Activated CD8-positive, alpha-beta T cell treated with anti-CD3 and anti-CD28 coated beads for 36 hours (primary cell): ENCODE data around the gene PDCD4. TPM values are rescaled to one million over a fixed set of nuclear protein-coding genes. Genes with fewer than 3 reads are reported as not detected.

ENCODE experiments used
- ATAC-seq: fragments of 200-7000 bp; cut with Tn5 transposase; one replicate; pipeline ENCODE4 v1.10.0; 2021; ENCODE audit warnings: mild to moderate bottlenecking, moderate library complexity
- CTCF ChIA-PET: fragments of 350-600 bp; sonication (Branson Sonifier 250); formaldehyde crosslinking; loops from one replicate; lab custom pipeline; 2021; ENCODE audit warnings: antibody characterized with exemption; lab: Charles Lee
- POLR2A ChIA-PET: fragments of 350-600 bp; sonication (Branson Sonifier 250); formaldehyde crosslinking; loops from one replicate; lab custom pipeline; 2021; ENCODE audit warnings: antibody characterized with exemption; lab: Charles Lee
- DNase-seq: peaks from one replicate; pipeline ENCODE4 v3.0.0-alpha.2; 2020
- H3K27ac Mint-ChIP-seq: one replicate; pipeline ENCODE4 v1.8.0; 2021; ENCODE audit warnings: mild to moderate bottlenecking, mixed read lengths
- H3K27me3 Mint-ChIP-seq: one replicate; pipeline ENCODE4 v1.8.0; 2021; ENCODE audit warnings: mixed read lengths
- H3K36me3 Mint-ChIP-seq: one replicate; pipeline ENCODE4 v1.8.0; 2021; ENCODE audit warnings: low read depth, mixed read lengths
- H3K4me1 Mint-ChIP-seq: one replicate; pipeline ENCODE4 v1.8.0; 2021; ENCODE audit warnings: low read depth, mixed read lengths
- H3K4me3 Mint-ChIP-seq: one replicate; pipeline ENCODE4 v1.8.0; 2021; ENCODE audit warnings: mild to moderate bottlenecking, moderate library complexity, mixed read lengths
- H3K9me3 Mint-ChIP-seq: one replicate; pipeline ENCODE4 v1.8.0; 2021; ENCODE audit warnings: mixed read lengths
- intact Hi-C: fragments of 100-400 bp; cut with micrococcal nuclease; formaldehyde crosslinking; loops from one replicate; pipeline ENCODE4 v1.10.0; 2022
- total RNA-seq, 2 experiments: library from RNA; stranded (reverse); gene quantifications; one replicate each; pipeline ENCODE4 v1.2.3, GENCODE V29; 2021
- TF ChIP-seq, protein P1 (sequence below): fragments of 200-600 bp; IDR thresholded peaks from one replicate; pipeline ENCODE4 v1.8.0; 2022; ENCODE audit warnings: antibody characterized with exemption, mild to moderate bottlenecking

The PDCD4 gene
- total RNA-seq, 2 experiments from 2014 or later: 186 to 190 TPM

- Mint-ChIP-seq H3K27ac (peak within 1 kb of the TSS; percentile 98), H3K27me3 (no peaks in the 10 kb centered on the region), H3K36me3 (peaks cover 10% of the 10 kb centered on the region), H3K4me1 (peaks cover 45% of the 10 kb centered on the region), H3K4me3 (peak within 1 kb of the TSS; percentile 87), H3K9me3 (no peaks in the 10 kb centered on the region)
- ATAC-seq: peak; percentile 94
- CTCF ChIA-PET: interaction anchor here (0.9 to 2.8 kb wide), 8 partner anchors 9 to 165 kb away, joined by 3 to 9 read pairs (median 5); partner anchors contain the start of gene ADRA2A
- TF ChIP-seq, protein P1, sequence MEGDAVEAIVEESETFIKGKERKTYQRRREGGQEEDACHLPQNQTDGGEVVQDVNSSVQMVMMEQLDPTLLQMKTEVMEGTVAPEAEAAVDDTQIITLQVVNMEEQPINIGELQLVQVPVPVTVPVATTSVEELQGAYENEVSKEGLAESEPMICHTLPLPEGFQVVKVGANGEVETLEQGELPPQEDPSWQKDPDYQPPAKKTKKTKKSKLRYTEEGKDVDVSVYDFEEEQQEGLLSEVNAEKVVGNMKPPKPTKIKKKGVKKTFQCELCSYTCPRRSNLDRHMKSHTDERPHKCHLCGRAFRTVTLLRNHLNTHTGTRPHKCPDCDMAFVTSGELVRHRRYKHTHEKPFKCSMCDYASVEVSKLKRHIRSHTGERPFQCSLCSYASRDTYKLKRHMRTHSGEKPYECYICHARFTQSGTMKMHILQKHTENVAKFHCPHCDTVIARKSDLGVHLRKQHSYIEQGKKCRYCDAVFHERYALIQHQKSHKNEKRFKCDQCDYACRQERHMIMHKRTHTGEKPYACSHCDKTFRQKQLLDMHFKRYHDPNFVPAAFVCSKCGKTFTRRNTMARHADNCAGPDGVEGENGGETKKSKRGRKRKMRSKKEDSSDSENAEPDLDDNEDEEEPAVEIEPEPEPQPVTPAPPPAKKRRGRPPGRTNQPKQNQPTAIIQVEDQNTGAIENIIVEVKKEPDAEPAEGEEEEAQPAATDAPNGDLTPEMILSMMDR: no peak
- peak; percentile 99 for DNase-seq
- intact Hi-C loops: no loop called here
- POLR2A ChIA-PET: interaction anchor here (1.0 to 3.4 kb wide), 8 partner anchors 10 to 115 kb away, joined by 3 to 25 read pairs (median 4); no protein-coding TSS in a partner anchor
These were observed 47.7 kb downstream of the PDCD4 start, which contains the start of gene SHOC2 for GRCh38 chr10:110919349-110919931. Gene SHOC2, plus strand, starts transcription at chr10:110919604. Its CDS starts 44,755 bp downstream, at chr10:110964359.

GRCh38 chr10:110919971-110920881 lies 48.5 kb downstream of the PDCD4 start:
- H3K9me3 Mint-ChIP-seq: no peaks in the 10 kb centered on the region
- no peaks in the 10 kb centered on the region for H3K27me3 Mint-ChIP-seq
- peaks cover 46% of the 10 kb centered on the region for H3K4me1 Mint-ChIP-seq
- ChIA-PET CTCF (interaction anchor here (0.9 kb wide), 1 partner anchor 27 kb away, joined by 3 read pairs; no protein-coding TSS in a partner anchor), POLR2A (interaction anchor here (1.0 to 1.7 kb wide), 4 partner anchors 9 to 63 kb away, joined by 3 to 4 read pairs (median 4); no protein-coding TSS in a partner anchor)
- no peak for ATAC-seq
- peak overlapping the region; percentile 87 for H3K4me3 Mint-ChIP-seq
- TF ChIP-seq, protein P1: no peak
- intact Hi-C loops: loop anchor here (5.0 to 10.0 kb wide), 2 partner anchors 72 to 155 kb away; partner anchors contain the start of gene ADRA2A
- H3K27ac Mint-ChIP-seq: peak overlapping the region; percentile 85
- H3K36me3 Mint-ChIP-seq: peaks cover 10% of the 10 kb centered on the region
- peak; percentile 34 for DNase-seq

DNA sequence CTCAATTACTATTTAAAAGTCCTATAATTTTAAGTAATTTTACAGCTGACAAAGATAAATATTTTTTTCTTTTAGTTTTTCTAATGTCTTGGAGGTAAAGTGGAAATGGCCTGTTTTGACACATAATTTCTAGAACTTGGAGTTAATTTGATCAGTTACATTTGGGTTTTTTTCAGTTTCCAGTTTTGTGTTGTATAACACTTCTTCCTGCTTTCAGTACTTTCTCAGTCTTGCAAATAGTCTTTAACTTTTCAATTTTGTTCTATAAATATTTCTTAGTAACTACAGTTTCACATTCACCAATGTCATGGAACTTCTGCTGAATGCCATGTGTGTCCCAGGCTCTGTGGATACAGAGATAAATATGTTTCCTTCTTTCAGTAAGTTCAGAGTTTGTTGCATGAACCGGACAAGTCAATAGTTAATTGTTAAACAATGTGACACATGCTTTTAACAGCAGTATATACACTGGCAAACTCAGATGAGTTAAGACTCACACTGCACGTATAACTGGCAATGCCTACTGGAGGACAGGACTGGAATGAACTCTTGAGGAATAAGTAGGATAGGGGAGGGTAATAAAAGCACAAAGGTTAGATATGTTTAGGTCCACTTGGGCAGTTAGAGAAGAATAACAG lies 52.2 kb downstream of the PDCD4 start:
- Mint-ChIP-seq H3K4me1 (peaks cover 53% of the 10 kb centered on the region), H3K27ac (peak overlapping the region; percentile 35), H3K36me3 (peaks cover 2% of the 10 kb centered on the region), H3K27me3 (no peaks in the 10 kb centered on the region), H3K4me3 (peak overlapping the region; percentile 5), H3K9me3 (no peaks in the 10 kb centered on the region)
- POLR2A ChIA-PET: no interaction called here
- TF ChIP-seq, protein P1: no peak
- intact Hi-C loops: loop anchor here (5.0 to 10.0 kb wide), 2 partner anchors 68 to 151 kb away; partner anchors contain the start of gene ADRA2A
- no peak for ATAC-seq
- CTCF ChIA-PET: interaction anchor here (1.4 kb wide), 1 partner anchor 313 kb away, joined by 3 read pairs; no protein-coding TSS in a partner anchor
- no peak for DNase-seq

DNA sequence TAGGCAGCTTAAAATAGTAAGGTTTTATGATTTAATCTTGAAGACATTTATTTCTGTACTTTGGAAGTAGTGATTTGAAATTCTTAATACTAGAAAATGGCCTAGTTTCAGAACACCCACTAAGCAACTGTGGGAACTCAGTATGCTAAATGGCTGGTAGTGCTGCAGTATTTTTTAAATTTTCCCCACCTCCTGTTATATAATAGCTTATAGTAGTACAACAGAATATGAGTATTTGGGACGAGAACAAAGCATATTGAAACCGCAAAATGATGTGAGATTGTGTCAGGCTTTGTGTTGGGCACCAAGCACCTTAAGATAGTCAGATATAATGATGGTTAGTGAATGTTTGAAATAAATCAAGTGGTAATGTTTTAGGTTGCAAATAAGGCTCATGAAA lies 55.7 kb downstream of the PDCD4 start:
- TF ChIP-seq, protein P1: no peak
- H3K9me3 Mint-ChIP-seq: no peaks in the 10 kb centered on the region
- ChIA-PET CTCF (interaction anchor here (0.7 kb wide), 1 partner anchor 65 kb away, joined by 3 read pairs; no protein-coding TSS in a partner anchor), POLR2A (interaction anchor here (0.6 to 1.1 kb wide), 2 partner anchors 9 to 128 kb away, joined by 3 to 4 read pairs; partner anchors contain the start of gene BBIP1)
- H3K4me3 Mint-ChIP-seq: no peak overlapping the region
- intact Hi-C loops: loop anchor here (10.0 kb wide), 1 partner anchor 147 kb away; the partner anchor contains the start of gene ADRA2A
- no peak for DNase-seq
- no peaks in the 10 kb centered on the region for H3K27me3 Mint-ChIP-seq
- peaks cover 51% of the 10 kb centered on the region for H3K4me1 Mint-ChIP-seq
- H3K27ac Mint-ChIP-seq: no peak overlapping the region
- H3K36me3 Mint-ChIP-seq: peaks cover 2% of the 10 kb centered on the region
- ATAC-seq: no peak
